GM18951 (cell line): ENCODE results near the gene ARHGAP28.

Source experiments
- POLR2A ChIP-seq: IDR thresholded peaks from 4 replicates; pipeline ENCODE4 v1.6.1; 2011; ENCODE audit warnings: mild to moderate bottlenecking; ENCODE audit not compliant: insufficient read length, insufficient read depth; ENCODE audit errors: extremely low read depth
- in situ Hi-C: fragments of 300-500 bp; cut with MboI; formaldehyde crosslinking; loops from one replicate; pipeline ENCODE4 v1.12.0; 2022; ENCODE audit warnings: low sequenced_read_pairs, mixed read lengths, inconsistent platforms; ENCODE audit not compliant: unreplicated experiment

Gene ARHGAP28

GRCh38 chr18:6878556-6879297 lies 149.2 kb downstream of the ARHGAP28 start:
- in situ Hi-C loops, result loop anchor here (25.0 kb wide), 1 partner anchor 316 kb away; no protein-coding TSS in a partner anchor

GRCh38 chr18:6879508-6880195 lies 150.1 kb downstream of the ARHGAP28 start:
- in situ Hi-C loops, result loop anchor here (25.0 kb wide), 1 partner anchor 317 kb away; no protein-coding TSS in a partner anchor
- no peak for TF ChIP-seq POLR2A

More at GRCh38 chr18:6878556-6879297, 149.2 kb downstream of the ARHGAP28 start:
- no peak for TF ChIP-seq POLR2A

GRCh38 chr18:6881034-6881820 lies 151.7 kb downstream of the ARHGAP28 start:
- no peak for TF ChIP-seq POLR2A
- in situ Hi-C loops, result loop anchor here (25.0 kb wide), 1 partner anchor 319 kb away; no protein-coding TSS in a partner anchor

DNA sequence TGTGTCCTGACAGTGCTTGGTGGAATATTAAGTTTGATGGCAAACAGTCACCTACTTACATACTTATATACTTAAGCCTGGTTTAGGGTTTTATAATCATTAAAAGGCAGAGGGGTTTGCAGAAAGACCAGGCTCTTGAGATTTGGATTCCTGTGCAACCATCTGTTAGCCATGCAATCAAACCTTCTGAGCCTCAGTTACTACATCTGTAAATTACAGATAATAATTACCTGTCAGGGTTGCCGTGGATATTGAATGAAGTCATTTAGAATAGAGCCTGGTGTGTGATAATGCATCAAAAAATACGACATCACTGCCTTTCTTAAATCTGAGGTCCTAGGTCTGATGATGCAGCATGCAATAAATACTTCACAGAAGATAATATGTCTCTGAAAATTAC lies 152.9 kb downstream of the ARHGAP28 start:
- in situ Hi-C loops, result loop anchor here (25.0 kb wide), 1 partner anchor 320 kb away; no protein-coding TSS in a partner anchor
- no peak for TF ChIP-seq POLR2A

DNA sequence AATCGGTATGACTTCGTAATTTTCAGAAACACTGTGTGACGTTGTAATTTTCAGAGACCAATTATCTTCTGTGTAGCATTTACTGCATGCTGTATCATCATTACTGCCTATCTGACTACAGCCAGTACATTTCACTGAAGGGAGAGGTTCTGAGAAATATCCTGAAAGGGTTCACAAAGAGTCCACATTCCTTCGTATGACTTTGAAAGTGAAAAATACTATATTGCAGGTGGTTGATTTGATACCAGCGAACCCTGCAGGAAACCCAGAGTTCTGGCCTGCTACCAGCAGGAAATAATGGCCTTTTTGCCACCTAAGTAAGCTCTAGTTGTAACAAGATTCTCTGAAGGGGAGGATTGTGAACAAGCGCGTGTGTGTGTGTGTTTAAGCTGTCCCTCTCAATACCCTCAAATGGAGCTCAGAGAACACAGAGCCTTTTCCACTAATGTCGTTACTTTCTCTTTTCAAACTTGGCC lies 155.5 kb downstream of the ARHGAP28 start:
- in situ Hi-C loops, result loop anchor here (25.0 kb wide), 1 partner anchor 323 kb away; no protein-coding TSS in a partner anchor
- TF ChIP-seq POLR2A, result no peak

GRCh38 chr18:6885992-6886796 lies 156.7 kb downstream of the ARHGAP28 start:
- TF ChIP-seq POLR2A, result no peak
- in situ Hi-C loops, result loop anchor here (25.0 kb wide), 1 partner anchor 324 kb away; no protein-coding TSS in a partner anchor

- TF ChIP-seq POLR2A, result no peak
- in situ Hi-C loops, result loop anchor here (25.0 kb wide), 1 partner anchor 325 kb away; no protein-coding TSS in a partner anchor
Measured at GRCh38 chr18:6886797-6887330, 157.3 kb downstream of the ARHGAP28 start.

- in situ Hi-C loops, result loop anchor here (25.0 kb wide), 1 partner anchor 329 kb away; no protein-coding TSS in a partner anchor
- TF ChIP-seq POLR2A, result no peak
Measured at GRCh38 chr18:6891788-6892187, 162.3 kb downstream of the ARHGAP28 start.

DNA sequence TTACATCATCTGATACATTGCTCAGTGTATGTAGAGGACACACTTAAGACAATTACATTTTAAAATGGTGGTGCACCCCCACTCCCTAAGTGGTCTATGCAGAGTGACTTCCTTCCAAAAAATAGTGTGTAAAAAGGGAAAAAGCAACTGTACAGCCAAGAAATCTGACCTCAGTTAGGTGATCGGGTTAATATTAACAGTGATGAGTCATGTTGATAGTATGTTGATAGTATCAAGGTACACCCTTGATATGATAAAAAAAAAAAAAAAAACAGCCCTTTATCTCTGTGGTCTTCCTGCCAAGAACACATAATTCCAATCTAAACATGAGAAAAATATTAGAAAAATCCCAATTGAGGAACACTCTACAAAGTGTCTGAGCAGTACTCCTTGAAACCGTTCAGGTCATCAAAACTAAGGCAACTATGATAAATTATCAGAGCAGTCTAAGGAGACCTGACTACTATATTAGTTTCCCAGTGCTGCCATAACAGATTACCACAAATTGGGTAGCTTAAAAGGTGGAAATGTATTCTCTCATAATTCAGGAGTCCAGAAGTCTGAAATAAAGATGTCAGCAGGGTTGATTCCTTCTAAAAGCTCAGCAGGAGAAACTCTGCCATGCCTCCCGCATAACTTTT lies 171.9 kb downstream of the ARHGAP28 start:
- no peak for TF ChIP-seq POLR2A
- in situ Hi-C loops, result no loop called here

DNA sequence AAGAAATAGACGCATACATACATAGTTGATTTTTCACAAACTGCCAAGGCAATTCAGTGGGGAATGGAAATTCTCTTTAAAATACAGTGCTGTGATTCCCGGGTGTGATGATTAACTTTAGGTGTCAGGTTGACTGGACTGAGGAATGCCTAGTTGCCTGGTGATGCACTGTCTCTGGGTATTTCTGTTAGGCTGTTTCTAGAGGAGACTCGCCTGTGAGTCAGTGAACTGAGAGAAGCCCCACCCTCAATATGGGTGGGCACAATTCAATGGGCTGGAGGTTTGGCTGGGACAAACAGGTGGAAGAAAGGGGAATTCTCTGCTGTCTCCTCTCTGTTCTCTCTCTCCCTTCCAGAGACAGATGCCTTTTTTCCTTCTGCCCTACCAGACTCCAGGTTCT lies 187.6 kb downstream of the ARHGAP28 start:
- no peak for TF ChIP-seq POLR2A
- in situ Hi-C loops, result no loop called here
